Dendritic cell treated with granulocyte-macrophage colony-stimulating factor and Interleukin-4, amounts not matched to agents 40 ng/mL and 50 ng/mL, for 4 days (primary cell): ENCODE results near the gene NRROS.

Experiments
- H3K27ac Mint-ChIP-seq: one replicate; pipeline ENCODE4 v1.8.0; 2022; ENCODE audit warnings: mild to moderate bottlenecking, mixed read lengths
- H3K27me3 Mint-ChIP-seq: one replicate; pipeline ENCODE4 v1.8.0; 2022; ENCODE audit warnings: mild to moderate bottlenecking, mixed read lengths
- H3K36me3 Mint-ChIP-seq: one replicate; pipeline ENCODE4 v1.8.0; 2022; ENCODE audit warnings: low read depth, mixed read lengths
- H3K4me1 Mint-ChIP-seq: one replicate; pipeline ENCODE4 v1.8.0; 2022; ENCODE audit warnings: low read depth, mixed read lengths
- H3K4me3 Mint-ChIP-seq: one replicate; pipeline ENCODE4 v1.8.0; 2022; ENCODE audit warnings: mild to moderate bottlenecking, moderate library complexity, mixed read lengths
- H3K9me3 Mint-ChIP-seq: one replicate; pipeline ENCODE4 v1.8.0; 2022; ENCODE audit warnings: mixed read lengths
- intact Hi-C: fragments of 100-400 bp; cut with micrococcal nuclease; formaldehyde crosslinking; loops from one replicate; pipeline ENCODE4 v1.15.0; 2022

Gene NRROS

DNA sequence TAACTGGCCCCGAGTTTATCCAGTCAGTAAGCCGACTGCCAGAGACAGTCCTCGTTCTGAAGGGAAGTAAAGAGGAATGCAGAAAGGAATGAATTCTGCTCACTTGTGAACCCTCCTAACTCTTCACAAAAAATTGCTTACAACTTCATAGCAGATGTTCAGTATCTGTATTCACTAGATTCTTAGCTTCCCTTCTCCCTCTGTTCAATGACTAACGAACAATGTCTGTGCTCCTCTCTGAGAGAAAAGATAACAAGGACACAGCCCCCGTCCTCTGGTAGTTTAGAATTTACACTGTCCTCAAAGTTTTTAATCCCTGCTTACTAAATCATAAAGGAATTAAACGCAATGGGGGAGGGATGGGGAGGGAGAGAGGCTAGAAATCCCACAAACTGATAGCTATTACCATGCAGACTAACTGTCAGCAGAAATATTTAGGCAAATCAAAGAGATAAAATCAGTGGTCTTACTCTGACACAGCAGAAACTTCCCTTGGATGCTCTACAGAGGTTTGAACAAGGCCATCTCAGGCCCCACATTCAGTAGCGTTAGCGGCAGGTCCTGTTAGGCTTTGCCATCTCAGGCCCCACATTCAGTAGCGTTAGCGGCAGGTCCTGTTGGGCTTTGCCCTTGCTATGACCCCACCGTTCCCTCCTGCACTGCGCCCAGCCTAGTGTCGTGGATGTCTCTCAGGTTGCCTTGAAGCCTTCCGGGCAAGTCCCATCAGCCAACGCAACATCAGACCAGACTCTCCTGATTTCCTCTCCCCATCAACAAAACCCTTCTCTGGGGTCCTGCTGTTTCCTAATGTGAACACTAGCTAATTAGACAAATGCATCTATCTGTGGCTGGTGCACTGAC is 23.4 kb downstream of the NRROS start:
- Mint-ChIP-seq H3K36me3 (peaks cover 100% of the 10 kb centered on the region), H3K27me3 (no peaks in the 10 kb centered on the region), H3K27ac (no peak overlapping the region), H3K4me3 (no peak overlapping the region), H3K9me3 (no peaks in the 10 kb centered on the region), H3K4me1 (peaks cover 63% of the 10 kb centered on the region)
- intact Hi-C loops = no loop called here

DNA sequence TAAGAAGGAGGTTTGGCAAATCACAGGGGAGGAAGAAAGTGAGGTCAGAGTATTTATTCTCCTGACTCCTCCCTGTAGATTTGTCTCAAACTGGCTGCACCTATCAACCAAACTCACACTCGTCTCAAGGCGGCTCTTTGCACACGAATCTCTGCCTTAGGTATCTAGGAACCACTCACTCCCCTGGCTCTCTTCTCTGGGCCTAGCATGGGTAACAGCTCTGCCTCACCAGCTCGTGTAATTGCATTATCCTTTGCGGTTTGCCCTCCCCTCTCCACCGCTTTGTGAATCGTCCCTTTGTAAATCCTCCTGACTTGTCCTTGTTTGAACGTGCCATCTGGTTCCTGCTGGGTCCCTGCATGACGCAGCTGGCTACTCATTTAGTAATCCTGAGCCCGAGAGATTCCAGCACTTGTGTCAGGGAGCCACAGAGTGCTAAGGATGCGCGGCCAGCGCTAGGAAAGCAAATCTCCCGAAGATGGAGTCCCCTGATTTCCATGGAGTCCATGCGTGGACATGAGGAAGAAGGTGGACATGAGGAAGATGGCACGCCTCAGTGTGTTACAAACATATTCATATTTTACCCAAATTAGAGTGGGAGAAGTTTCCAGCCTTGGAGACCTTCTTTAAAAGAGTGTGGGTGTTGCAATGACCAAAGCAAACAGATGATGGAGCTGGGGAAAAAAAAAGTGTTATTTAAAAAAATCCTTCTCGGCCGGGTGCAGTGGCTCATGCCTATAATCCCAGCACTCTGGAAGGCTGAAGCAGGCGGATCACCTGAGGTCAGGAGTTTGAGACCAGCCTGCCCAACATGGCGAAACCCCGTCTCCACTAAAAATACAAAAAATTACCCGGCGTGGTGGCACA is 26.7 kb downstream of the NRROS start:
- H3K4me3 Mint-ChIP-seq = no peak overlapping the region
- H3K36me3 Mint-ChIP-seq = peaks cover 72% of the 10 kb centered on the region
- H3K27ac Mint-ChIP-seq = peak overlapping the region; percentile 72
- no peaks in the 10 kb centered on the region for H3K9me3 Mint-ChIP-seq
- peaks cover 65% of the 10 kb centered on the region for H3K4me1 Mint-ChIP-seq
- intact Hi-C loops = no loop called here
- no peaks in the 10 kb centered on the region for H3K27me3 Mint-ChIP-seq

DNA sequence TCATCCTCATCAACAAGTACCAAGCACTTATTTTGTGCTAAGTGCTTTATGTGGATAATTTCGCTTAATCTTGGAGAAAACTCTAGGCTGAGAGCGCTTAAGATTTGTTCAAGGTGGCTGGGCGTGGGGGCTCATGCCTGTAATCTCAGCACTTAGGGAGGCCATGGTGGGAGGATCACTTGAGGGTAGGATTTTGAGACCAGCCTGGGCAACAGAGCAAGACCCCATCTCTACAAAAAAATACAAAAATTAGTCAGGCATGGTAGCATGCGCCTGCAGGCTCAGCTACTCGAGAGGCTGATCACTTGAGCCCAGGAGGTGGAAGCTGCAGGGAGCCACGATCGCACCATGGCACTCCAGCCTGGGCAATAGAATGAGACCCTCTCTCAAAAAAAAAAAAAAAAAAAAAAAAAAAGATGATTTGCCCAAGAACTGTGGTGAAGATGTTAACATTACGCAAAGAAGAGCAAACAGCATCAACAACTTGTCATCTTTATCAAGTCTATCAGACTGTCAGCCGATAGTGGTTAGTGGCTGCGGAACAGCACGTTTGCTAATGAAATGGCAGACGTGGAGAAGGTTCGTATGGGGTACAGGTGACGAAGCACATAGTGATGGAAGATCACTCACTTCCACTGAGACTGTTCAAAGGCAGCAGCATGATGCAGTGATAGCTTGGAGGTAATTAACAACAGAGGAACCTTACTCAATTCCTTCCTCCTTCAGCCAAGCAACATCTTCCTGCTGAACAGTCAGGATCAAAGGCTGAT is 27.7 kb downstream of the NRROS start:
- H3K4me1 Mint-ChIP-seq = peaks cover 68% of the 10 kb centered on the region
- H3K27me3 Mint-ChIP-seq = no peaks in the 10 kb centered on the region
- no peak overlapping the region for H3K27ac Mint-ChIP-seq
- intact Hi-C loops = no loop called here
- H3K36me3 Mint-ChIP-seq = peaks cover 62% of the 10 kb centered on the region
- no peaks in the 10 kb centered on the region for H3K9me3 Mint-ChIP-seq
- no peak overlapping the region for H3K4me3 Mint-ChIP-seq

DNA sequence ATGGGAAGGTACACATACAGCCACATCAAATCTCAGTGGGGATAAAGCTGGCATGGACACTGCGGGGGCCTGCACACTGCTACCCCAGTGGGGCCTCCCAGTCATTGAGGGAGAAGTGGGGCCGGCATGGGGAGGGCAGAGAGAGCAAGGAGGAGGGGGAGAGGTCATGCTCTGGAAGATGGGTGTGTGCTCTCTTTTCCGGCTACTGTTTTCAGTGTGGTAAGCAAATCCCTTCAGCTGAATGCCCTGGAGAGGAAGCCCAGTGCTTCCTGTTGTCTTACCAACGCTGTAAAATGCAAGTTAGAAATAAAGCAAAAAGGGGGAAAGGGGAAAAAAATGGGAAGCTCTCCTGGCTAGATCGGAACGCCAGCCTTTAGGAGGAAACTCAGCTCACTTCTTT is 30.8 kb downstream of the NRROS start:
- no peaks in the 10 kb centered on the region for H3K9me3 Mint-ChIP-seq
- H3K4me1 Mint-ChIP-seq = peaks cover 53% of the 10 kb centered on the region
- no peaks in the 10 kb centered on the region for H3K27me3 Mint-ChIP-seq
- intact Hi-C loops = no loop called here
- peak overlapping the region; percentile 27 for H3K4me3 Mint-ChIP-seq
- H3K27ac Mint-ChIP-seq = peak overlapping the region; percentile 73
- H3K36me3 Mint-ChIP-seq = peaks cover 50% of the 10 kb centered on the region

DNA sequence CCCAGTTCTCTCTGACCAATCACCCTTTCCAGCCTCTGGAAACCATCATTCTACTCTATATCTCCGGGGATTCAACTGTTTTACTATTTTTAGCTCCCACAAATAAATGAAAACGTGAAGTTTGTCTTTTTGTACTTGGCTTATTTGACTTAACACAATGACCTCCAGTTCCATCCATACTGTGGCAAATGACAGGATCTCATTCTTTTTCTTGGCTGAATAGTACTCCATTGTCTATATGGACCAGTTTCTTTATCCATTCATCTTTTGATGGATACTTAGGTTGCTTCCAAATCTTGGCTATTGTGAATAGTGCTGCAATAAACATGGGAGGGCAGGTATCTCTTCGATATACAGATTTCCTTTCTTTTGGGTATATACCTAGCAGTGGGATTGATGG is 34.1 kb downstream of the NRROS start:
- intact Hi-C loops = no loop called here

DNA sequence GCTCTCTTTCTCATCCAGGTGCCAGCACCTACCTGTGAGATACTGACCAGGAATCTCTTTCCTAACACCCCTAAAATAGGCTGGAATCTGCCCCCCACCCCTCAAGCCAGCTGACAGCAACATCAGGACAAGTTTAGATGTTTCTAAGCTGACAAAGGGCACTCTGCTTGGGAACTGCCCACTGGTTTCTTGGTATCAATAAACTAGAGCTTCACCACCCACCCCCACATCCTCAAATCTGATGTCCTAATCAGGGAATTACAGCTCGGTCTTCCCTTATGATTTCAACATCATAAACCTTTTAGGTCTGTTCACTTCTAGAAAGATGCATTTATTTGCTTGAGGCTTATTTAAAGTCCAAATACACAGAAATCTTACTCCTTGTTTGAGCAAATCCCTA is 37.9 kb downstream of the NRROS start:
- Mint-ChIP-seq H3K27me3 (no peaks in the 10 kb centered on the region), H3K4me1 (peaks cover 30% of the 10 kb centered on the region), H3K36me3 (peaks cover 45% of the 10 kb centered on the region), H3K9me3 (no peaks in the 10 kb centered on the region), H3K27ac (peak overlapping the region; percentile 76), H3K4me3 (no peak overlapping the region)
- intact Hi-C loops = no loop called here

More for the DNA sequence above, 34.1 kb downstream of the NRROS start:
- Mint-ChIP-seq H3K9me3 (no peaks in the 10 kb centered on the region), H3K27ac (no peak overlapping the region), H3K36me3 (peaks cover 28% of the 10 kb centered on the region), H3K4me1 (peaks cover 53% of the 10 kb centered on the region), H3K27me3 (no peaks in the 10 kb centered on the region), H3K4me3 (no peak overlapping the region)

DNA sequence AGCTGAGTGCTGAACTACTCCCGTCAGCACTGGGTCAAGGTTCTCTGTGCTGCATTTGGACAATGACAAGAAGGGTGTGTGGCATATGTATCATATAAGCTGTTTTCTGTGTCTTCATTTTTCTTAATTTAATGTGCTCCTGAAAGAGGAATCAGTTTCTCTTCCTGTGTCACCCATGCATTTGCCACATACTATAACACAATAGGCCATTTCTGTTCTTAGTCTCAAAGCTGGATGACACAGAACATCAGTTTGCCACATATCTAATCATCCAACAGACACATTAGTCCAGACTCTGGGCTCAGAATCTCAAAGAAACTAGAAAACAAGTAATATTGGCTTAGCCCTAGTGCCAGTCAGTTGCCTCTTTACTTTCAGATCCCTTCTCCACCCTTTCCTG is 38.4 kb downstream of the NRROS start:
- Mint-ChIP-seq H3K36me3 (peaks cover 47% of the 10 kb centered on the region), H3K27me3 (no peaks in the 10 kb centered on the region), H3K9me3 (no peaks in the 10 kb centered on the region), H3K4me1 (peaks cover 32% of the 10 kb centered on the region), H3K4me3 (no peak overlapping the region), H3K27ac (peak overlapping the region; percentile 76)
- intact Hi-C loops = no loop called here

DNA sequence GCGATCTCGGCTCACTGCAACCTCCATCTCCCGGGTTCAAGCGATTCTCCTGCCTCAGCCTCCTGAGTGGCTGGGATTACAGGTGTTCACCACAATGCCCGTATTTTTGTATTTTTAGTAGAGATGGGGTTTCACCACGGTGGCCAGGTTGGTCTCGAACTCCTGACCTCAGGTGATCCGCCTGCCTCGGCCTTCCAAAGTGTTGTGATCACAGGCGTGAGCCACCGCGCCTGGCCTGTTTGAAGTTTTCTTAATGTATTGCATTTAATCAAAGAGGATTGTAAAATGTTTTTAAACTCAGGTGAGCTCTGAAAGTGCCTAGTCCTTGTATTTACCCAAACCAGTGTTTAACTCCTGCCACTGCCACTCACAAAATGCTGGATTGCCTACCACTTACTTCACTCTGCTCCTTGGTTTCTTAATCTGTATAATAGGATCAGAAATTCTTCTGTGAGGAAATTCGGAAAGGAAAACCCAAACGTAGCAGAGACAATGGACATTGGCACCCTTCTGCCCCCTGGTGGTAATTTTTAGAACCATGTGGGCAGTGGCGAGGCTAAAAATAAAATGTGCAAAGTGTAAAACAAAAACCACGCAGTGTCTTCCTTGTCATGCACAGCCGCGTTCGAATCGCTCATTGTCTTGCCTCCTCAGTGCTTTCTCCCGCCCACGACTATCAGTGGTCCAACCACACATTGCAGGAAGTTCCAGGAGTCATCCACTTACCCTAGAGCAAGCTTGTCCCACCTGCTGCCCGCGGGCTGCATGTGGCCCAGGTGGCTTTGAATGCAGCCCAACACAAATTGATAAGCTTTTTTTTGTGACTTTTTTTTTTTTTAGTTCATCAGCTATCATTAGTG is 45.3 kb downstream of the NRROS start:
- peaks cover 25% of the 10 kb centered on the region for H3K36me3 Mint-ChIP-seq
- intact Hi-C loops = loop anchor here (1.0 to 5.0 kb wide), 2 partner anchors 42 to 75 kb away; no protein-coding TSS in a partner anchor
- H3K27me3 Mint-ChIP-seq = no peaks in the 10 kb centered on the region
- H3K4me1 Mint-ChIP-seq = peaks cover 63% of the 10 kb centered on the region
- H3K9me3 Mint-ChIP-seq = no peaks in the 10 kb centered on the region
- H3K27ac Mint-ChIP-seq = peak overlapping the region; percentile 77
- peak overlapping the region; percentile 45 for H3K4me3 Mint-ChIP-seq

DNA sequence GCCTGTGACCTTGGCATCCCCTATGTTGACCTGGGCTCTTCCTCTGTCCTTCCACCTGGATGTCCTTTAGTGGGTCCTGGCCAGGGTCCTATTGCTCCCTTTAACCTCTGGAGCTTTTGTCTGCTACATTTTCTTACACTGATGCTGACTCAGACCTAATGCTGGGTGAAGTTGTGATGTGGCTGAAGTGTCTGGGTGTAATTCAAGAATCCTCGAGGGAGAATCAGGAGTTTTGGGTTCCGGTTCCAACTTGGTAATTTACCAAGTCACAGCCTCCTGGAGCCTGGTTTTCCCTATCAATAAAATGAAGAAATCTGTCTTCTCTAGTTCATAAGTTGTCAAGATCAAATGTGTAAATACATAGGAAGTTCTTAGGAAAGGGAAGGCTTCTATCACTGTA is 46.9 kb downstream of the NRROS start:
- H3K4me1 Mint-ChIP-seq = peaks cover 79% of the 10 kb centered on the region
- H3K36me3 Mint-ChIP-seq = peaks cover 18% of the 10 kb centered on the region
- H3K4me3 Mint-ChIP-seq = no peak overlapping the region
- no peaks in the 10 kb centered on the region for H3K9me3 Mint-ChIP-seq
- intact Hi-C loops = loop anchor here (5.0 kb wide), 1 partner anchor 44 kb away; no protein-coding TSS in a partner anchor
- peak overlapping the region; percentile 77 for H3K27ac Mint-ChIP-seq
- no peaks in the 10 kb centered on the region for H3K27me3 Mint-ChIP-seq

DNA sequence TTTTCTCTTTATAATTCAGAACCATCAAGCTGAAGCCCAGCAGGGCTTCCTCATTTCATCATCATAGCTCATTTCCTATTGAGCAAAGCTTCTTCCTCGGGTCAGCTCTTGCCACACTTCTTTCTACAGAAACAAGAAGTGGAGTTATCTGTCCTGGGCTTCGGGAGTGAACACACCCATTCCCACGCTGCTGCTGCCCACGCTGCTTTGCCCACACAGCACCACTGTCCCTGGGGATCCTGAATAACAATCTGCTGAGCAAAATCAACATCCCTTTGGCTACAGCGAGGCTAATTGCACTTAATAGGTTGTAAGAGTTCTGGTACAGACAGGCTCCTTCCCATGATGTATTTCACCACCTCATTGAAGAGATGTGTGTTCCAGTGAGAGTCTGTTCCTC is 48.9 kb downstream of the NRROS start:
- H3K4me1 Mint-ChIP-seq = peaks cover 95% of the 10 kb centered on the region
- H3K27me3 Mint-ChIP-seq = no peaks in the 10 kb centered on the region
- H3K27ac Mint-ChIP-seq = peak overlapping the region; percentile 77
- H3K36me3 Mint-ChIP-seq = no peaks in the 10 kb centered on the region
- H3K9me3 Mint-ChIP-seq = no peaks in the 10 kb centered on the region
- intact Hi-C loops = loop anchor here (5.0 kb wide), 1 partner anchor 46 kb away; no protein-coding TSS in a partner anchor
- peak overlapping the region; percentile 41 for H3K4me3 Mint-ChIP-seq

DNA sequence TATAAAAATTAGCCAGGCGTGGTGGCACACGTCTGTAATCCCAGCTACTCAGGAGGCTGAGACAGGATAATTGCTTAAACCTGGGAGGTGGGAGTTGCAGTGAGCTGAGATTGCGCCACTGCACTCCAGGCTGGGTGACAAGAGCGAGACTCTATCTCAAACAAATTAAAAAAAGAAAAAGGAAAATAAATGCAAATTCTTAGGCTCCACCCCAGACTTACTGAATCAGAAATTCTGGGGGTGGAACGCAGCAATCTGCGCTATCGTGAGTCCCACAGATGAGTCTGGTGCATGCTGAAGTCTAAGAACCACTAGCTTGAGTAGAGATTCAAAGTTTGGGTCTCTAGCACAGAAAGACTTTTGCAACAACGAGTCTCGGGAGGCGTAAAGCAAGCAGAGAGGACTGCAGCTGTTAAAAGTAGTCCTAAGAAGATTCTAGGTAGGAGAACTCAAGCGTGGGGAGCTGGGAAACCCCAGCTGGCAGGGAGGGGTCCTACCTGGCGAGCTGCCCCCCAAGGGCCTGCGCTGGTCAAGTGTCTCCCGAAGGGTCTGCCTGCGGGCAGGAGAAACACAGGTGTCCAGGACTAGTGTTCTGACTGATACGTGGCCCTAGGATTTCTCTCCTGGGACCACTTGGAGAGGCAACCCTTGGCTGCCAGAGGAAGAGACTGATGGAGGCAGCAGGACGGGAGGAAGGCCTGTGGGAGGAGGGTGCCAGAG is 50.6 kb downstream of the NRROS start:
- H3K4me3 Mint-ChIP-seq = peak overlapping the region; percentile 60
- no peaks in the 10 kb centered on the region for H3K27me3 Mint-ChIP-seq
- H3K27ac Mint-ChIP-seq = peak overlapping the region; percentile 82
- intact Hi-C loops = loop anchor here (5.0 kb wide), 1 partner anchor 48 kb away; no protein-coding TSS in a partner anchor
- peaks cover 88% of the 10 kb centered on the region for H3K4me1 Mint-ChIP-seq
- no peaks in the 10 kb centered on the region for H3K9me3 Mint-ChIP-seq
- no peaks in the 10 kb centered on the region for H3K36me3 Mint-ChIP-seq

DNA sequence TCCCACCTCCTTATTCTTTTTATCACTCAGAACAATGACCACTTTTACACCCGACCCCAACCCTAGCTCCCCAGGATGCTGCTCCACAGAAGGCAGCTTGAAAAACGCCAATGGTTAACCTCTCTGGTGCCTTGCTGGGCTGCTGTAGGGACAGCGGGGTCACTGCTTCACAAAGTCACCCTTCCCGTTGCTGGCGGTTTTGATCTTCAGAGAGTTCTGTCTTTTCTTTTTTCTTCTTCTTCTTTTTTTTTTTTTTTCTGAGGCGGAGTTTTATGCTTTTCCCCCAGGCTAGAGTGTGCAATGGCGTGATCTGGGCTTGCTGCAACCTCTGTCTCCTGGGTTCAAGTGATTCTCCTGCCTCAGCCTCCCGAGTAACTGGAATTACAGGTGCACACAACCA is 51.9 kb downstream of the NRROS start:
- H3K36me3 Mint-ChIP-seq = no peaks in the 10 kb centered on the region
- intact Hi-C loops = no loop called here
- H3K27ac Mint-ChIP-seq = peak overlapping the region; percentile 82

More for the DNA sequence above, 51.9 kb downstream of the NRROS start:
- peak overlapping the region; percentile 60 for H3K4me3 Mint-ChIP-seq
- peaks cover 82% of the 10 kb centered on the region for H3K4me1 Mint-ChIP-seq
- H3K27me3 Mint-ChIP-seq = no peaks in the 10 kb centered on the region
- no peaks in the 10 kb centered on the region for H3K9me3 Mint-ChIP-seq
